Small intestine (tissue), 7 donors: ENCODE data around the gene MVB12B. TPM values are rescaled to one million over a fixed set of nuclear protein-coding genes. Genes with fewer than 3 reads are reported as not detected.

Source experiments
- DNase-seq, 2 donors: peaks; one replicate each; pipeline versions ENCODE4 v3.0.0 to v3.0.0-alpha.2; 2013
- FAIRE-seq: peaks from 2 replicates; lab custom pipeline; 2012; peaks lifted over from hg19 to GRCh38; lab: Jason Lieb, UNC
- H3K27ac ChIP-seq, 3 donors: one replicate each; pipeline ENCODE4 v1.5.1; 2013; ENCODE audit warnings: low read length in 2 of 3, mild to moderate bottlenecking in 2 of 3, control low read depth in 1 of 3, inconsistent platforms in 1 of 3, low read depth in 1 of 3, moderate library complexity in 1 of 3
- H3K27me3 ChIP-seq, 3 donors: one replicate each; pipeline ENCODE4 v1.6.1; 2013; ENCODE audit warnings: low read length in 3 of 3, inconsistent platforms in 1 of 3; ENCODE audit not compliant: control insufficient read depth in 3 of 3, insufficient read depth in 3 of 3
- H3K36me3 ChIP-seq, 3 donors: one replicate each; pipeline ENCODE4 v1.6.1; 2013; ENCODE audit warnings: low read length in 3 of 3, inconsistent platforms in 1 of 3, low read depth in 1 of 3, mild to moderate bottlenecking in 1 of 3, moderate library complexity in 1 of 3; ENCODE audit not compliant: control insufficient read depth in 3 of 3, insufficient read depth in 2 of 3
- H3K4me1 ChIP-seq, 3 donors: one replicate each; pipeline ENCODE4 v1.6.1; 2013; ENCODE audit warnings: low read length in 2 of 3, inconsistent platforms in 1 of 3, low read depth in 1 of 3, mild to moderate bottlenecking in 1 of 3, moderate library complexity in 1 of 3; ENCODE audit not compliant: control insufficient read depth in 3 of 3, insufficient read depth in 2 of 3
- H3K4me3 ChIP-seq, 3 donors: one replicate each; pipeline ENCODE4 v1.5.1; 2013; ENCODE audit warnings: low read length in 3 of 3, control low read depth in 1 of 3, inconsistent platforms in 1 of 3, low read depth in 1 of 3, mild to moderate bottlenecking in 1 of 3, moderate library complexity in 1 of 3
- H3K9me3 ChIP-seq, 2 donors: one replicate each; pipeline ENCODE4 v1.6.1; 2013; ENCODE audit warnings: low read depth in 1 of 2, low read length in 1 of 2; ENCODE audit not compliant: control insufficient read depth in 2 of 2, insufficient read depth in 1 of 2
- WGBS, 3 donors: extraction: QIAGEN DNeasy Blood & Tissue Kit; methylation state at CpG; one replicate each; pipeline ENCODE4 v1.1.7; 2013; 5-methylcytosine and 5-hydroxymethylcytosine counted together
- polyA plus RNA-seq, 4 donors: library from polyadenylated mRNA; stranded (reverse) in 3 of 4; unstranded in 1 of 4; fragments of 200-250 nt in 3 of 4; fragments of 120-200 nt in 1 of 4; gene quantifications; one replicate each; pipeline versions ENCODE4 v1.2.1 to v1.2.3, GENCODE V29; 2013
- donor health status: healthy with polysubstance abuse.
- donor health status: control.
- donor health status: control.
- donor health status: Bipolar disorder and iron deficiency.
- donor health status: healthy.

The MVB12B gene
- polyA plus RNA-seq, 4 donors: 1.6 to 10.0 (median 4.2) TPM

- FAIRE-seq (no peak), DNase-seq (no peak)
- 73 to 84% (median 77%) methylated on average over 10 of the region's 10 CpGs for WGBS, 3 donors
- Histone ChIP-seq H3K9me3 (no peaks in the 10 kb centered on the region), H3K27ac (no peak overlapping the region), H3K4me1 (peaks cover 0 to 20% (median 0%) of the 10 kb centered on the region in 3 donors), H3K36me3 (no peaks in the 10 kb centered on the region), H3K4me3 (no peak overlapping the region), H3K27me3 (peaks cover 0 to 46% (median 4%) of the 10 kb centered on the region in 3 donors)
These were observed 195.5 kb downstream of the MVB12B start for GRCh38 chr9:126521976-126522590.

DNA sequence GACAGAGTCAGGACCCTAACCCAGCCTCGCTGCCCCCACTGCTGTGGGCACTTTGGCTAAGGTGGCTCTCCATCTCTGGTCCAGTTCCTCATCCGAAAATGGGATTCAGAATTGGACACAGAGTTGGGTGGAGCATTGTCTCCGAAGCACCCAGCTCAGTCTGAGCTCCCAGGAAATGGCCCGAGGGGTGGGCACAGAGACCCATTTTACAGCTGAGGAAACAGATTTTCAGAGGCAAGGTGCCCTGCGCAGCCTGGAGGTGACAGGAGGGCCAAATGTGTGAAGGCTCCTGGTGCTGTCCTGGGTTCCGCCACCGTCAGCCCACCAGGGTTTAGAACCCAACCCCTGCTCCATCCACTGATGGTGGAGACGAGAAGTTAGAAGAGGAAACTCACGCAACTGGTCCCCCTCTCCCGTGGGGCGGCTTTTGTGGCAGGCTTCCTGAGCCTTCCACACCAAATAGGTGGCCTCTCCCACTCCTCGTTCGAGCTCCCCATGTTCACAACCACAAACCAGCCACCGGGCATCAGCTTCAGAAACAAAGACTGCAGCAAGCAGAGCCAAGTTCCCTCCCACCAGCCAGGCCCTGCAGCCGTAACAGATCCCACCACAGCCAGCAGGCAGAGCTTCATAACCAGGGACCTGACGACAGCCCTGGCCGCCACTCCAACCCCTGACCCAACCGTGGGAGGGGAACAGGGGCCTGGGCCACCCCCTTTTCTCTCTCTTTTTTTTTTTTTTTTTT lies 196.2 kb downstream of the MVB12B start:
- Histone ChIP-seq H3K4me3 (no peak overlapping the region), H3K27me3 (peaks cover 0 to 41% (median 4%) of the 10 kb centered on the region in 3 donors), H3K4me1 (peaks cover 0 to 18% (median 0%) of the 10 kb centered on the region in 3 donors), H3K27ac (no peak overlapping the region), H3K36me3 (no peaks in the 10 kb centered on the region), H3K9me3 (no peaks in the 10 kb centered on the region)
- 70 to 77% (median 74%) methylated on average over 17 to 18 of the region's 18 CpGs for WGBS, 3 donors
- DNase-seq (no peak), FAIRE-seq (no peak)

GRCh38 chr9:126523611-126524111 lies 197.0 kb downstream of the MVB12B start:
- no peak overlapping the region for H3K4me3 ChIP-seq
- H3K9me3 ChIP-seq: no peaks in the 10 kb centered on the region
- FAIRE-seq: no peak
- H3K4me1 ChIP-seq: peaks cover 0 to 20% (median 0%) of the 10 kb centered on the region in 3 donors
- DNase-seq: no peak
- peaks cover 0 to 32% (median 2%) of the 10 kb centered on the region in 3 donors for H3K27me3 ChIP-seq
- H3K27ac ChIP-seq: no peak overlapping the region
- 48 to 66% (median 53%) methylated on average over 9 of the region's 9 CpGs for WGBS, 3 donors
- no peaks in the 10 kb centered on the region for H3K36me3 ChIP-seq

GRCh38 chr9:126524353-126525077 lies 197.9 kb downstream of the MVB12B start:
- H3K27ac ChIP-seq: no peak overlapping the region
- FAIRE-seq: no peak
- H3K36me3 ChIP-seq: no peaks in the 10 kb centered on the region
- WGBS, 3 donors: 76 to 83% (median 79%) methylated on average over 13 of the region's 13 CpGs
- H3K4me1 ChIP-seq: peaks cover 0 to 20% (median 0%) of the 10 kb centered on the region in 3 donors
- no peaks in the 10 kb centered on the region for H3K9me3 ChIP-seq
- no peak overlapping the region for H3K4me3 ChIP-seq
- peaks cover 0 to 24% (median 2%) of the 10 kb centered on the region in 3 donors for H3K27me3 ChIP-seq
- DNase-seq: no peak

- peaks cover 0 to 23% (median 0%) of the 10 kb centered on the region in 3 donors for H3K4me1 ChIP-seq
- DNase-seq (no peak), FAIRE-seq (no peak)
- no peak overlapping the region for H3K27ac ChIP-seq
- WGBS, 3 donors: 52 to 77% (median 72%) methylated on average over 19 of the region's 19 CpGs
- no peaks in the 10 kb centered on the region for H3K36me3 ChIP-seq
- no peaks in the 10 kb centered on the region for H3K9me3 ChIP-seq
- H3K4me3 ChIP-seq: no peak overlapping the region
- H3K27me3 ChIP-seq: peaks cover 0 to 8% (median 0%) of the 10 kb centered on the region in 3 donors
These were observed 199.8 kb downstream of the MVB12B start for GRCh38 chr9:126526218-126527108.

DNA sequence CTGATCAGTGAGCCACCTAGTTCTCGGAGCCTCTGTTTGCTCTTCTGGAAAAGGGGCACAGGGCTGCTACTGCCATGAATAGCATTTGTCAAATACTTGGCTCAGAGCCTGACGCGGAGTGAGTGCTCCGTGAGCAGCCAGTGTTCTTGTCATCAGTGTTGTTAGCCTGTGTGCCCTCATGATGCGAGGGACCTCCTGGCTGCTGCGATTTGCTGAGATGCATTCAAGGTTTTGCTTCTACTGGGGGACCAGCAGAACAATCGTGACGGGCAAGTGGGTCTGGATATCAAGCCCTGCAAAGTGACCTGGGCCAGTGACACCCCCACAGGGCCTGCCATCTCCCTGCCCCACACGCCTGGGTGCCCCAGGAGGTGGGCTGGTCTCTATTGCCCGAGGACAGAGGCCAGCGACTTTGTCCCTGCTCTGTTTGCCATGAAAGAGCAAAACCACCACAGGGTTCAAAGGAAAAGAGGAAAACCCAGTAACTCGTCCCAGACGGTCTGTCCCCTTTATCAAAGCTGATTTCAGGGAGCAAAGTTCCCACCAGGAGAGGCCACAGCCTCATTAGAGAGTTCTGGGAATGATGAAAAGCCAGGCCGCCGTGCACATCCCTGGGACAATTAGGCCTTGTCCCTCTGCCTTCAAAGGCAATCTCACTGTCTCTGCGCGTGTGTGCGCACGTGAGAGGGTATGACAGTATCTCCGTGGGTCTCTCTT lies 200.6 kb downstream of the MVB12B start:
- WGBS, 3 donors: 26 to 65% (median 51%) methylated on average over 20 of the region's 20 CpGs
- Histone ChIP-seq H3K4me1 (peaks cover 0 to 27% (median 0%) of the 10 kb centered on the region in 3 donors), H3K27ac (no peak overlapping the region), H3K36me3 (no peaks in the 10 kb centered on the region), H3K4me3 (no peak overlapping the region), H3K9me3 (no peaks in the 10 kb centered on the region), H3K27me3 (peaks cover 0 to 5% (median 0%) of the 10 kb centered on the region in 3 donors)
- peak in 1 of 2 donors; percentile 75 for DNase-seq
- FAIRE-seq: no peak

- no peaks in the 10 kb centered on the region for H3K36me3 ChIP-seq
- H3K27ac ChIP-seq: no peak overlapping the region
- peaks cover 0 to 34% (median 0%) of the 10 kb centered on the region in 3 donors for H3K4me1 ChIP-seq
- 90 to 92% (median 91%) methylated on average over 14 of the region's 14 CpGs for WGBS, 3 donors
- H3K4me3 ChIP-seq: no peak overlapping the region
- FAIRE-seq (no peak), DNase-seq (no peak)
- no peaks in the 10 kb centered on the region for H3K9me3 ChIP-seq
- peaks cover 0 to 8% (median 0%) of the 10 kb centered on the region in 3 donors for H3K27me3 ChIP-seq
These were observed 201.5 kb downstream of the MVB12B start for GRCh38 chr9:126528111-126528510.
